SKM-1 treated with dmso at 0.1 percent for 144 hours (cell line): ENCODE data around the gene PFN1.

Experiments used
- DNase-seq: peaks from one replicate; lab custom pipeline; 2025; ENCODE audit not compliant: unreplicated experiment; lab: John Stamatoyannopoulos, UW

PFN1 gene

DNA sequence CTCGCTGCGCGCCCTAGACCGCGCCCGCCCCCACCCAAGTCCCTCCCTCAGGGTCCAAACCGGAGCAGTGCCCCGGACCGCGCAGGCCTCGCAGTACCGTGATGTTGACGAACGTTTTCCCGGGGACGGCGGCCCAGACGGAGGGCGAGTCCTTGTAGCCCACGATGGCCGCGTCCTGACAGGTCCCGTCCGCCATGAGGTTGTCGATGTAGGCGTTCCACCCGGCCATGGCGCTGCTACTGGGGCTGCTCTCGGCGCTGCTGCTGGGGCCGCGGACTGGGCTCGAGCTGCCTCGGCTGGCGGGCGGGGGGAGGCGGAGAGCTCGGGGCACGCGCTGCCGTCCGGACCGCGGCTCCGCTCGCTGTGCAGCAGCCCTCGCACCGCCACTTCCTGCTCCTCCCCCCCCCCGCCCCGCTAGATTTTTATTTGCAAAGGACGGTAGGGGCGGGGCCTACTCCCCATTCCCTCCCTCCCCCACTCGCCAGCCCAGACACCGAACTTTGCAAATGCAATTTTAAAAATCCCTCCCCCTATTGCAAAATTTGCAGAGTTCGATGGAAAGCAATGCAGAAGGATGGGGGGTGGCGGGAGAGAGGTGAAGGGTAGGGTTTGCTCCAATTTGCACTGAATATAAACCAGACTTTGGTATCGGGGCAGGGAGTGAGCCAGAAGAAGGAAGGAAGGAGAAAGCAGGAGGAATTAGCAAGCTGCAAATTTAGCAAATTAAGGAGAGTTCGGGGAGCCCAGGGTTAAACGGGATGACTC lies at the start of gene PFN1:
Gene PFN1 (minus strand): TSS at position 365 of the 765 bp plus-strand sequence. CDS start 136 bp downstream, at position 229.
- peak; percentile 63 for DNase-seq

DNA sequence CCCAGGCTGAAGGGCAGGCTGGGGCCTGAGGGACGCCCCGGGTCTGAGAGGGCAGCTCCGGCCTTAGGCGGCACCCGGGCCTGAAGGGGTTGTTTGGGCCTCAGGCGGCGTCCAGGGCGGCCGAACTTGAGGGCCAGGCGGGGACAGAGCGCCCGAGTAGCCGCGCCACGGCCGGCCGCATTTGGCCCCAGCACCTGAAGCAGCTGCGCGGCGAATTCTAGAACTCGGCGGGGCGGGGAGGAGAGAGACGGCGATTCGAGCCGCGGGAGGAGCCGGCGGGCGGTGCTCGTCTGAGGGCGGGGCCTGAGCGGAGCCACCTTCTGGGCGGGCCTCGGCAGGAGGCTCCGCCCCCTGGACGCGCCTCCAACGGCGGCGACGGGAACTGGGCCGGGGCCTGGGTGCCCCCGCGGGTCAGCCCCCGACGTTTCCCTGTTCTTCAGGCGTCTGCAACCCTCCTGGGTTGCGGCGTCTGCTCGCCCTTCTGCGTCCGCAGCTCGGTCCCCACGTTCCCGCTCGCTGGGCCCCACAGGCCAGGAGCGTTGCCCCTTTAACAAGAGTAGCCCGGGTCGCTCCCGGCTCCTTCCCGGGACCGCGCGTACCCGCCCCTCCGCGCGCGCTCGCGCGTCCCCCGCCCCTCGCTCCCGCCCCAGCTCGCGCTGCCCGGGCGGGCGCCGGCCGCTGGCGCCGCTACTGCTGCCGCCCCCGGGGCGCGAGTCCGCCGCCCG lies 49.1 kb upstream of the PFN1 start, which contains the start of the genes INCA1 and KIF1C:
Gene INCA1 (minus strand): TSS at position 221 of the 725 bp plus-strand sequence. CDS start 3,085 bp downstream, outside the sequence.
Gene KIF1C (plus strand): TSS at position 649 of the 725 bp plus-strand sequence. CDS start 2,297 bp downstream, outside the sequence.
- peak; percentile 53 for DNase-seq

- no peak for DNase-seq
Measured at GRCh38 chr17:4994081-4994595, 45.8 kb upstream of the PFN1 start.

DNA sequence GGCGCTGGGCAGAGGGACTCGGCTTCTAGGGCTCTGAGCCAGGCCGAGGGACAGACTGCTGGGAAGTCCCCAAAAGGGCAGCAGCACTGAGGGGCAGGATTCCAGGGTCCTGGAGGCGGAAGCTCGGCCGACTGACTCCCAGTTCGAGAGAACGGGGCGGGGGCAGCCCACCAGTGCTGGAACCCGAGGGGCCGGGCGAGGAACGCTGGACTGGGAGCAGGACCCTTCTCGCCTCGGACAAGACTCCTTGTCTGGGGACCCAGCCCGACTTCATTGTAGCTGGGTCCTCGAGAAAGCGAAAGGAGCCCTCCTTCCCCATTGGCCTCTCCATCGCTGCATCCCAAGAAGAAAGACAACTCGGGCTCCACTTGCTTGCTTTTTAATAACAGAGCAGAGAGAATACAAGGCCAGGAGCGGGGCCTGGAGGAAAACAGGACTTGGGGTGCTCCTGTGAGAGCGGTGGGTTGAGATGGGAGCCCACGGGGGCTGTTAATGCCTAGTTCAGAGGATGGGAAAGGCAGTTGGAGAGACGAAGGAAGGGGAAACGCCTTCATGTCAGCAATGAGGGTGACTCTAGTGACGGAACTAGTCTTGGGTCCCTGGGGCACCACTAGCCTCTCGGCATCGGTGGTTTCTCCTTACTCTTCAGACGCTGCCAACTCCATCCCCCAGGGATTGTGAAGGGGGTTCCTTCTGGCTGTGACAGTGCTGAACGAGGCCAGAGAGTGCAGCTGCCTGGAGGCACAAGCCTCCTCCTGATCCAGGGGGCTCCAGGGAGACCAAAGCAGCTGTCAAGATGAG lies 39.6 kb upstream of the PFN1 start:
- no peak for DNase-seq

GRCh38 chr17:4986951-4987766 lies 38.8 kb upstream of the PFN1 start, which contains the start of gene CAMTA2:
Gene CAMTA2, minus strand, starts transcription at chr17:4987675. Its CDS starts 1,453 bp downstream, at chr17:4986222.
- peak; percentile 13 for DNase-seq

GRCh38 chr17:4986403-4986802 lies 38.1 kb upstream of the PFN1 start:
- DNase-seq, result no peak

DNA sequence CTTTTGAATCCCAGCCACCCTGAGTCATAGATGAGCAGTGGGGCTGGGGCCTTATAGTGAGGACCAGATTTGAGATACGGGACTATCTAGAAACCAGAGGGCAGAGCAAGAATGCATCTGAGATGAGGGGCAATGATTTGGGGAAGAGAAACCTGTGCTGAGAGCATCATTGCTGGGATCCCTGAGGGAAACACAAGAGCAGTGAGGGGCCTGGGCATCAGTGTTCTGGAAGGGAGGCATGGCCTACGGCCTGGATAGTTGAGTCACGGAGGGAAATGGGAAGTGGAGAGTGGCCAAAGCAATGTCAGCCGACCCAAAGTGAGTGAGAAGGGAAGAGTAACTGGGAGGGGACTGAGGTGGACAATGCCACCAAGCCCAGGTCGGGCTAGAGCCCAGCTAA lies 34.0 kb upstream of the PFN1 start:
- DNase-seq, result no peak

DNA sequence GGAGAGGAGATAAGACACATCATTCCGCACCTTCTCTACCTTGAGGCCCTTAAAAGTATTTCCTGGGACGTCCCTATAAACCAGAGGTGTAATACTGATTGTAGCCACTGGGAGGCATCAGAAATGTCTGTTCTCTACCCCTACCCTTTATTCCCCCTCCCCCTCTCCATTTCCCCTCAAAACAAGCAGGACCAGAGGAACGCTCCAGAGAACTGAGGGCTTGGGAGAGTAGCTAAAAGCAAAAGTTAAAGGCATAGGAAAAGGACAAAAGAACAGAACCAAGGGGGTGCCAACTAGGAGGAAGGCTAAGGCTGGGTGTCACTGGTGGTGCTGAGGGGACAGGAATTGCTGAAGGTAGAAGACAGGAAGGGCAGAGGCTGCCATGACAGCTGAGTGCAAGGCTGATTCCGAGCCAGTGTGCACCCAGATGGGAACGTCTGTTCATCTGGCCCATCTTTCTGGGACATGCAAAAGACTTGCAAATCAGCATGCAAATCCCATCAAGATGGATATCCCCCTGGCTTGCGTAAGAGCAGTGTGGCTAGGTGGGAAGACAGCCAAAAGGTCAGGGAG lies 32.4 kb upstream of the PFN1 start:
- no peak for DNase-seq

- peak; percentile 34 for DNase-seq
Measured at GRCh38 chr17:4978726-4979125, 30.4 kb upstream of the PFN1 start.

- no peak for DNase-seq
Measured at GRCh38 chr17:4974115-4974670, 25.9 kb upstream of the PFN1 start.

- DNase-seq, result peak; percentile 44
Measured at GRCh38 chr17:4973256-4974114, 25.2 kb upstream of the PFN1 start.

DNA sequence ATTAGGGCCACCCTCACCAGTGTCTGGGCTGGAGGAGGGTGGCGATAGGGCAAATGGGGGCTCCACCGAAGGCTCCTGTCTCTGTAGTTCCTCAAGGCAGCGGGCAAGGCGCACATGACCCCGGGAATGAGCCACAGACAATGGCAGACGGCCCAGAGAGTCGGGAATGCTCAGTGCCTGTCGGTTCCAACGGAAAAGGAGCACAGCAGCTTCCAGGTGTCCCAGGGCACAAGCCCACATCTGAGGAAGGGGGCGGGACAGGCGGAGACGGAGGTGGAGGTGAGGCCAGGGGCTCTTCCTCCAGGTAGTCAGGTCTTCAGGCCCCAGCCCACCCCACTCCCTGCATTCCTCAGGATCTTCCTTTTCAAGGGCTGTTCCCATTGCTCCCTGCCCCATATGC lies 24.4 kb upstream of the PFN1 start:
- no peak for DNase-seq

DNA sequence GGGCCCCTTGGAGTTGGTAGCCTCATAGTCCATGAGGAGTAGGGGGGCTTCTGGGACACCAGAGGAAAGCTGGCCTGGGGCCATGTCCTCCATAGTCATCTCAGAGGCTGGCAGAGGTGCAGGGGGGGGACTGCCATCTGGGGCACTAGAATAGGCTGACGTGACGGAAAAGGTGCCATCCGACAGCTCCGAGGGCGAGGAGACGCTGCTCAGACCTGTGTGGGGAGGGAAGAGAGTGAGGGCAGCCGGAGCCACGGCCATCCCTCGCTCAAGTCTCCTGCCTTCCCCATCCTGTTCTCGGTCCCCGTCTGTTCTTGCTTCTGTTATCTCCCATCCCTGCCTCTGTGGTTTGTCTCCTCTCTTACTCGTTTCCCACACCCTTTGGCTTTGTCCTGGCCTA lies 24.0 kb upstream of the PFN1 start:
- DNase-seq, result no peak

GRCh38 chr17:4971826-4972225 lies 23.5 kb upstream of the PFN1 start:
- no peak for DNase-seq

DNA sequence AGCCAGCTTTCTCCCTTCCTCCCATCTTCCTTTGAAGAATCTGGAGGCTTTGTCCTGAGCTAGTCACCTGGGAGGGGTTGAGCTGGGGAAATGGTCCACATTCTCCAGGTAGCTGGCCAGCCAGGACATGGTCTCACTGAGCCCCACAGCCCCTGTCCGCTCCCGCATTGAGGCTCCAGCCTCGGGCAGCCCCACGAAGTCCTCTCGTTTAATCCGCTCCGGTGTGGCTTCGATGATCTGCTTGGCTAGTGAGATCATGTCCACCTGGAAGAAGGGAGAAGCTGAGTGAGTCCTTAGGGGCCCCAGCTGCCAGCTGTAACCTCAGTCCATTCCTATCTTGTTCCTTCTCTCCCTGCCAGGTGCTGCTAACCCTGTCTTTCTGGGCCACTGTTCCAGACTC lies 21.9 kb upstream of the PFN1 start:
- DNase-seq, result no peak

- no peak for DNase-seq
Measured at GRCh38 chr17:4969551-4970173, 21.3 kb upstream of the PFN1 start.

- no peak for DNase-seq
Measured at GRCh38 chr17:4969047-4969550, 20.8 kb upstream of the PFN1 start.

- DNase-seq, result no peak
Measured at GRCh38 chr17:4968486-4969046, 20.2 kb upstream of the PFN1 start.
